GM23338 (cell line): Measurements from ENCODE around the gene GAREM1. TPM values are rescaled to one million over a fixed set of nuclear protein-coding genes. Genes with fewer than 3 reads are reported as not detected.

Experiments
- ATAC-seq: fragments of 200-7000 bp; cut with Tn5 transposase; 3 replicates; pipeline ENCODE4 v1.9.1; 2020
- DNase-seq: peaks from one replicate; pipeline ENCODE4 v3.0.0-alpha.2; 2015; ENCODE audit warnings: low spot score
- H2AFZ ChIP-seq: fragments of 200-600 bp; sonication (generic); 2 replicates; pipeline ENCODE4 v1.8.0; 2016; ENCODE audit warnings: antibody characterized with exemption, mild to moderate bottlenecking, moderate library complexity
- H3F3A ChIP-seq: fragments of 200-600 bp; sonication (generic); replicated peaks from 2 replicates; pipeline ENCODE4 v1.8.0; 2017; ENCODE audit warnings: antibody characterized with exemption, mixed run types, low read depth
- H3K27ac ChIP-seq: fragments of 200-600 bp; sonication (generic); 2 replicates; pipeline ENCODE4 v1.6.1; 2016; ENCODE audit warnings: low read depth
- H3K27me3 ChIP-seq: fragments of 200-600 bp; sonication (generic); 2 replicates; pipeline ENCODE4 v1.8.0; 2016; ENCODE audit warnings: mild to moderate bottlenecking, mixed run types, moderate library complexity; ENCODE audit not compliant: insufficient read depth
- H3K36me3 ChIP-seq: fragments of 200-600 bp; sonication (generic); 2 replicates; pipeline ENCODE4 v1.8.0; 2016; ENCODE audit warnings: mild to moderate bottlenecking; ENCODE audit not compliant: insufficient read depth
- H3K4me1 ChIP-seq: fragments of 200-600 bp; sonication (generic); 2 replicates; pipeline ENCODE4 v1.8.0; 2016; ENCODE audit warnings: mild to moderate bottlenecking, moderate library complexity; ENCODE audit not compliant: insufficient read depth
- H3K4me2 ChIP-seq: fragments of 200-600 bp; sonication (generic); 2 replicates; pipeline ENCODE4 v1.7.1; 2017; ENCODE audit warnings: mixed run types
- H3K4me3 ChIP-seq: fragments of 200-600 bp; sonication (generic); 2 replicates; pipeline ENCODE4 v1.6.1; 2016; ENCODE audit warnings: mixed run types
- H3K79me2 ChIP-seq: fragments of 200-600 bp; sonication (generic); replicated peaks from 2 replicates; pipeline ENCODE4 v1.8.0; 2017; ENCODE audit warnings: mild to moderate bottlenecking; ENCODE audit not compliant: insufficient read depth
- H3K9me2 ChIP-seq: fragments of 200-600 bp; sonication (generic); 2 replicates; pipeline ENCODE4 v1.8.0; 2017; ENCODE audit not compliant: insufficient read depth
- H4K20me1 ChIP-seq: fragments of 200-600 bp; sonication (generic); replicated peaks from 2 replicates; pipeline ENCODE4 v1.8.0; 2017; ENCODE audit warnings: mild to moderate bottlenecking; ENCODE audit not compliant: insufficient read depth
- H3K27ac Mint-ChIP-seq: 2 replicates; pipeline ENCODE4 v1.8.0; 2020; ENCODE audit warnings: inconsistent platforms, mild to moderate bottlenecking, moderate library complexity, mixed read lengths
- H3K27me3 Mint-ChIP-seq: 3 replicates; pipeline ENCODE4 v1.8.0; 2022; ENCODE audit warnings: low read depth, mild to moderate bottlenecking, moderate library complexity, mixed read lengths, inconsistent platforms; ENCODE audit not compliant: insufficient read depth, poor library complexity
- H3K36me3 Mint-ChIP-seq: 3 replicates; pipeline ENCODE4 v1.8.0; 2021; ENCODE audit warnings: low read depth, mild to moderate bottlenecking, inconsistent platforms, moderate library complexity, mixed read lengths
- H3K4me1 Mint-ChIP-seq: 3 replicates; pipeline ENCODE4 v1.8.0; 2020; ENCODE audit warnings: mild to moderate bottlenecking, inconsistent platforms, mixed read lengths
- H3K4me3 Mint-ChIP-seq: 3 replicates; pipeline ENCODE4 v1.8.0; 2021; ENCODE audit warnings: moderate library complexity, mild to moderate bottlenecking, inconsistent platforms, mixed read lengths
- H3K9me3 Mint-ChIP-seq: 3 replicates; pipeline ENCODE4 v1.8.0; 2020; ENCODE audit warnings: moderate library complexity, mild to moderate bottlenecking, inconsistent platforms, mixed read lengths
- CREB1 ChIP-seq: fragments of 250-450 bp; sonication (Bioruptor Pico); IDR thresholded peaks from 2 replicates; pipeline ENCODE4 v1.5.0; 2020; ENCODE audit warnings: low read depth, mild to moderate bottlenecking, moderate library complexity
- CTCF ChIP-seq, 2 experiments: fragments of 200-600 bp in 1 of 2; sonication (generic) in 1 of 2; conservative IDR thresholded peaks; 2 replicates each; pipeline versions ENCODE4 v1.5.1 to v1.6.1; 2016 to 2017; ENCODE audit warnings: antibody characterized with exemption in 2 of 2, low read depth in 2 of 2, mild to moderate bottlenecking in 2 of 2, moderate library complexity in 1 of 2
- ETS1 ChIP-seq: IDR thresholded peaks from 2 replicates; pipeline ENCODE4 v1.6.1; 2016; ENCODE audit warnings: antibody characterized with exemption
- EZH2 ChIP-seq: fragments of 200-600 bp; sonication (generic); IDR thresholded peaks from one replicate; pipeline ENCODE4 v1.8.0; 2017; ENCODE audit warnings: antibody characterized with exemption, mild to moderate bottlenecking, low read depth; ENCODE audit not compliant: unreplicated experiment
- EZH2phosphoT487 ChIP-seq: fragments of 200-600 bp; sonication (generic); IDR thresholded peaks from one replicate; pipeline ENCODE4 v1.8.1; 2018; ENCODE audit warnings: antibody characterized with exemption; ENCODE audit not compliant: unreplicated experiment
- JUNB ChIP-seq: IDR thresholded peaks from one replicate; pipeline ENCODE4 v1.6.1; 2016; ENCODE audit warnings: antibody characterized with exemption; ENCODE audit not compliant: unreplicated experiment
- NANOG ChIP-seq: IDR thresholded peaks from 2 replicates; pipeline ENCODE4 v1.6.1; 2016; ENCODE audit warnings: antibody characterized with exemption, borderline replicate concordance
- POLR2AphosphoS5 ChIP-seq: IDR thresholded peaks from 2 replicates; pipeline ENCODE4 v1.6.1; 2016; ENCODE audit warnings: antibody characterized with exemption, low read depth
- REST ChIP-seq: IDR thresholded peaks from one replicate; pipeline ENCODE4 v1.6.1; 2018; ENCODE audit warnings: antibody characterized with exemption; ENCODE audit not compliant: unreplicated experiment
- ZNF114 ChIP-seq: fragments of 250-450 bp; sonication (Bioruptor Pico); IDR thresholded peaks from 2 replicates; pipeline ENCODE4 v1.5.0; 2020; ENCODE audit warnings: mild to moderate bottlenecking, moderate library complexity
- ZNF331 ChIP-seq: fragments of 250-450 bp; sonication (Bioruptor Pico); IDR thresholded peaks from 2 replicates; pipeline ENCODE4 v1.5.0; 2020; ENCODE audit warnings: low read depth, mild to moderate bottlenecking, moderate library complexity
- polyA plus RNA-seq: library from polyadenylated mRNA; unstranded; fragments of >200 nt; fragmentation: Nextera tagmentation; extraction: Ambion mirVana; gene quantifications from 2 replicates; pipeline ENCODE4 v1.2.1, GENCODE V29; 2016
- total RNA-seq: library from RNA; depleted of rRNA; stranded (reverse); fragments of >200 nt; shearing (Covaris generic); gene quantifications from 2 replicates; pipeline ENCODE4 v1.2.3, GENCODE V29; 2014

GAREM1 gene
- total and polyA plus RNA-seq, 2 experiments from 2014 or later, result 2.7 to 6.0 TPM

- TF ChIP-seq CREB1 (CRISPR knock-in tag) (no peak), ETS1 (no peak)
Observed at GRCh38 chr18:32391126-32391525, 79.6 kb downstream of the GAREM1 start (continued).

GRCh38 chr18:32389858-32390257, 80.8 kb downstream of the GAREM1 start:
- H3K9me3 Mint-ChIP-seq, result no peaks in the 10 kb centered on the region
- ATAC-seq (no peak), DNase-seq (no peak)
- Histone ChIP-seq H3K79me2 (peaks cover 9% of the 10 kb centered on the region; the same call in 1 of the 2 replicates), H3K4me3 (no peak overlapping the region), H3F3A (no peaks in the 10 kb centered on the region), H2AFZ (no peak overlapping the region), H3K27me3 (no peaks in the 10 kb centered on the region), H3K27ac (no peak overlapping the region), H4K20me1 (no peaks in the 10 kb centered on the region), H3K4me2 (no peak overlapping the region), H3K9me2 (no peaks in the 10 kb centered on the region), H3K4me1 (no peaks in the 10 kb centered on the region), H3K36me3 (no peaks in the 10 kb centered on the region)
- H3K27me3 Mint-ChIP-seq, result peaks cover 4% of the 10 kb centered on the region
- H3K36me3 Mint-ChIP-seq, result no peaks in the 10 kb centered on the region
- no peak overlapping the region for H3K4me3 Mint-ChIP-seq
- H3K4me1 Mint-ChIP-seq, result peaks cover 9% of the 10 kb centered on the region
- no peak for TF ChIP-seq REST
- TF ChIP-seq JUNB, result no peak
- TF ChIP-seq EZH2phosphoT487, result no peak
- TF ChIP-seq POLR2AphosphoS5, result no peak
- TF ChIP-seq ZNF331 (CRISPR knock-in tag), result no peak
- TF ChIP-seq NANOG, result no peak
- TF ChIP-seq ZNF114 (CRISPR knock-in tag), result no peak
- TF ChIP-seq CTCF (conservative IDR thresholded peaks at IDR 0.05; ENCODE audit: low read depth in 2 of 2), result no peak
- no peak for TF ChIP-seq EZH2
- no peak for TF ChIP-seq ETS1
- H3K27ac Mint-ChIP-seq, result no peak overlapping the region
